HG03354 (cell line): Measurements from ENCODE around the gene C2orf92.

ENCODE experiments used
- ATAC-seq: cut with Tn5 transposase; IDR thresholded peaks from one replicate; pipeline ENCODE4 v1.9.1; 2021; ENCODE audit warnings: mild to moderate bottlenecking; ENCODE audit not compliant: unreplicated experiment, poor library complexity, severe bottlenecking

Gene C2orf92

DNA sequence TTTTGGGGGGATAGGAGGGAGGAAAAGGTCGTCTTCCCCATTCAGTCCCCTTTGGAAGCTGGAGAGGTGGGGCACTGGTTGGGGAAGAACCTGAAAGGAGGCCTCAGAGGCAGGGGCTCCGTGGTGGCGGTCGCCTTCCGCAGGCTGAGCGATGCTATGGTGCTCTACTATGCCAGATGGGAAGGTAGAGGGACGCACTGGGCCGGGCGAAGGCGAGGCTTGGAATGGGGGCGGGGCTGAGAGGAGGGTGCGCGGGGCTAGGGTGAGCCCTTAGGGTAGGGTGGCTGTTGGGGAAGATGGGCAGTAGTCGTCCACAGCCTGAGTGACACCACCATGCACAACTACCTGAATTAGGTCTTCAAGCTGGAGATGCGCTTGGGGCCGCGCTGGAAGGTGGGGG is 55.0 kb downstream of the C2orf92 start:
- ATAC-seq, result no peak

DNA sequence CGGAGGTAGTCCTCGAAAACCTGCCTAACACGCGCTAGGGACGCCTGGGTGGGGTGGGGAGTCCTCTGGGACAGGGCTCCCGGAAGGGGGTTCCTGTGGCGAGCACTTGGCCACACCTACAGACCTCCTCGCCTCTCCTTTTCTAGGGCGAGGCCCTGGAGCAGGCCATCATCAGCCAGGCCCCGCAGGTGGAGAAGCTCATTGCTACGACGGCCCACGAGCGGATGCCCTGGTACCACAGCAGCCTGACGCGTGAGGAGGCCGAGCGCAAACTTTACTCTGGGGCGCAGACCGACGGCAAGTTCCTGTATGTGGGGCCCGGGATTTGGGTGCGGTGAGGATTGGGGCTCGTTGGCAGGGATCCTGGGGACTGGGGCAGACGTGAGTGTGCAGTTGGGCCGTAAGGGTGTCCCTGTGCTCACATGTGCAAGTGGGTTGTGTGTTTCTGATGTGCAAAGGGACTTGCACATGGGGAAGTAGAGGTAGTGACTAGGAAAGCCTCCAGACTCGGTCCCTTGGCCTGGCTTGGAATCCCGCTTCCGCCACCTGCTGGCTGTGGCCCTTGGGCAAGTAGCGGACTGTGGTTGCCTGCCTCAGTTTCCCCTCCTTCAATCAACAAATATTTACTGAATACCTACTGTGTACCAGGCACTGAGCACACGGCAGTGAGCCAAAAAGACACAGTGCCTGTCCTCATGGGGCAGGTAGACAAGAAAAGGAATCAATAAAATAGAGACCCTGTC is 55.6 kb downstream of the C2orf92 start:
- no peak for ATAC-seq

GRCh38 chr2:97726261-97727064 is 57.0 kb downstream of the C2orf92 start:
- no peak for ATAC-seq

- ATAC-seq, result no peak
These were observed 57.8 kb downstream of the C2orf92 start for GRCh38 chr2:97727296-97727695.

GRCh38 chr2:97728091-97728731 is 58.7 kb downstream of the C2orf92 start:
- ATAC-seq, result no peak

DNA sequence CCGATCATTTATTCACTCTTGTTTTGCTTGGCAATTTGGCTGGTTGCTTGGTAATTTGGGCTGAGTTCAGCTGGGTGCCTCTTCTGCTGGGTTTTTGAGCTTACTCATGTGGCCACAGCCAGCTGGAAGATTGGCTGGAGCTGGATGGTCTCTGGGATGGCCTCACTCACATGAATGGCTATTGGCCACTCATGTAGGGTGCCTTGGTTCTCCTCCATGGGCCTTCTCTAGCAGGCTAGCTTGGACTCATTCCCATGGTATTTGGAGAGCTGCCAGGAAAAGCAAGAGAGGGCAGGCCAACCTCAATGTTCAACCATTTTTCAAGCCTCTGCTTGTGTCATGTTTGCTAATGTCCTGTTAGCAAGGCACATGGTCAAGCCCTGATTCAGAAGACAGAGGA is 60.7 kb downstream of the C2orf92 start:
- ATAC-seq, result no peak

DNA sequence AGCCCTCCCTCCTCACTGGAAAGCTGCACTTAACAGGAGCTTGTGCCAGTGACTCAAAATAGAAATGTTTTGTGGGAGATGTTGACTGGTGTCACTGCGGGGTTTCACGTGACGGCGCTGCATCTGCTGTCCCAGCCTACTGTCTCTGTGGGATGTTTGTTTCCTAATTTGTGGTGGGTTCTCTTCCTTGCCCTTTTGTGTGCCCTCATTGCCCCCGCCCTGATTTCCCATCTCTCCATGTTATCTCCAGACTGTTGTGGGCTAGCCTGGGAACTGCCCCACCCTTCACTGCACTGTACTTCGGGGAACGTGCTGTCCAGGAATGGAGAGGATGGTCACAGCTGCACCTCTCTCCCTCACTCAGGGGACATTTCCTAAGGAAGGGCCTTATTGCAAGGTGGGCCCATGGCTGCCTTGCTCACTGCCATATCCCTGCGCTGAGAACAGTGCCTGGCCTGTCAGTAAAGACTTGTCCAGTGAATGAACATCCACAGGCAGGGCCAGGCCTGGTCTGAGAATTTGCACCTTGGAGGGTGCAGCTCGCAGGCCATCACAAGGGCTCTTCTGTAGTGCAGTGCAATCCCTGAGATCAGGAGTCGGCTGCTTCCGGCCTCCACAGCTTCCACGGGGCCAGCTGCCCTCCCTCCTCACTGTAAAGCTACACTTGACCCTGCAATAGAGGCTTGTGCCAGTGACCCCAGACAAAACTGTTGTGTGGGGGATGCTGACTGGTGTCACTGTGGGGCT is 61.9 kb downstream of the C2orf92 start:
- ATAC-seq, result no peak

DNA sequence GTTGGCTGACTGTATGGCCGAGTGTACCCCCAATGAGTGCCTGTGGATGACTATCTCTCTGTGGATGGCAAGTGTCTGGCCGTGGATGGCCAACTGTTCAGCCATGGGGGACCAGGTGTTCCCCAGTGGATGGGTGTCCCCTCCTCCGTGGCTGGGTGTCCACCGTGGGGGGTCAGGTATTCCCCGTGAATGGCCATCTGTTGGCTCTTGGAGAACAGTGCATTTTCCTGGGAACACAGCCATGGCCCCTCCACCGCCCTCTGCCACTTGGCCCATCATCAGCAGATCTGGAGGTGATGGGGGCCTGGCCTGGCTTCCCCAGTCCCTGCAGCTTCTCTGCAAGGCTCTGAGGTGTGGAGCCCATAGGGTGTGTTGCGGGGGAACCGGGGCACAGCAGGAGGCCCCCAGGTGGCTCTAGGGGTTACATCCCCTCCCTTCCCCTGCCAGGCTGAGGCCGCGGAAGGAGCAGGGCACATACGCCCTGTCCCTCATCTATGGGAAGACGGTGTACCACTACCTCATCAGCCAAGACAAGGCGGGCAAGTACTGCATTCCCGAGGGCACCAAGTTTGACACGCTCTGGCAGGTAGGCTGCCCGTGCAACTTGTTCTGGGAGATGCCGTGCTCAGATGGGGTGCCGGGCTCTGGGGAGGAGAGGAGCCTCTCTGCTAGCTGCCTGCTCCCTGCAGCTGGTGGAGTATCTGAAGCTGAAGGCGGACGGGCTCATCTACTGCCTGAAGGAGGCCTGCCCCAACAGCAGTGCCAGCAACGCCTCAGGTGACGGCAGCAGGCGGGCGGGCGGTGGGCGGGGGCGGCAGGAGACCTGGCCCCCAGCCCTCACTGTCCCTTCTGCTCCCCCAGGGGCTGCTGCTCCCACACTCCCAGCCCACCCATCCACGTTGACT is 63.2 kb downstream of the C2orf92 start:
- no peak for ATAC-seq

GRCh38 chr2:97733341-97734035 is 64.0 kb downstream of the C2orf92 start:
- ATAC-seq, result no peak

- ATAC-seq, result no peak
These were observed 64.8 kb downstream of the C2orf92 start for GRCh38 chr2:97734061-97735051.

- no peak for ATAC-seq
These were observed 65.6 kb downstream of the C2orf92 start for GRCh38 chr2:97735161-97735561.

GRCh38 chr2:97736185-97736584 is 66.7 kb downstream of the C2orf92 start:
- ATAC-seq, result no peak

DNA sequence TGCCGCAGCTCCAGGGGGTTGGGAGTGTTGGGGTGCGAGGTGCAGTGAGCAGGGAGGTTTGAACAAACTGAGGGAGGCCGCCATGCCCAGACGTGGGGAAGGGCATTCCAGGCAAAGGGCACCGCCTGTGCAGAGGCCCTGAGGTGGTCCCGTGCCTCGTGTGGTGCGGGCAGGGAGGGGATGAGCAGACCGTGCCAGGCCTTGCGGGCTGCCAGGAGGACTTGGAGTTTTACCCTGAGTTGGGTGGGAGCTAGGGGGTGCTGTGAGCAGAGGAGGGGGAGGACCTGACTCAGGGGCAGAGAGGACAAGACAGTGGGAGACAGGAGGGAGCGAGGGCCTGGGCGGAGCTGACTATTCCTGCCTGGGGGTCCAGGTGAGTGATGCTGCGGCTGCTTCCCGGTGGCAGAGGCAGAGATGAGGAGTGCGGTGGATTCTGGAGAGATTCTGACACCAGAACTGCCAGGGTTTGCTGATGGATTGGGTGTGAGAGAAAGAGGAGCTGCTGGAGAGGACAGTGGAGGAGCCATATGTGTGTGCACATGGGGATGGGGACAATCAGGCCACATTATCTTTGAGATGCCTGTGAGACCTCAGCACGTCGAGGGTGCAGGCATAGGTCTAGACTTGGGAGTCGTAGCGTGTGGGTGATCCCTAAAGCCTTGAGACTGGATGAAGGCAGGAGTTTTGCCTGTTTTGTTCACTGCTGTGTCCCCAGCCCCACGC is 67.3 kb downstream of the C2orf92 start:
- no peak for ATAC-seq

DNA sequence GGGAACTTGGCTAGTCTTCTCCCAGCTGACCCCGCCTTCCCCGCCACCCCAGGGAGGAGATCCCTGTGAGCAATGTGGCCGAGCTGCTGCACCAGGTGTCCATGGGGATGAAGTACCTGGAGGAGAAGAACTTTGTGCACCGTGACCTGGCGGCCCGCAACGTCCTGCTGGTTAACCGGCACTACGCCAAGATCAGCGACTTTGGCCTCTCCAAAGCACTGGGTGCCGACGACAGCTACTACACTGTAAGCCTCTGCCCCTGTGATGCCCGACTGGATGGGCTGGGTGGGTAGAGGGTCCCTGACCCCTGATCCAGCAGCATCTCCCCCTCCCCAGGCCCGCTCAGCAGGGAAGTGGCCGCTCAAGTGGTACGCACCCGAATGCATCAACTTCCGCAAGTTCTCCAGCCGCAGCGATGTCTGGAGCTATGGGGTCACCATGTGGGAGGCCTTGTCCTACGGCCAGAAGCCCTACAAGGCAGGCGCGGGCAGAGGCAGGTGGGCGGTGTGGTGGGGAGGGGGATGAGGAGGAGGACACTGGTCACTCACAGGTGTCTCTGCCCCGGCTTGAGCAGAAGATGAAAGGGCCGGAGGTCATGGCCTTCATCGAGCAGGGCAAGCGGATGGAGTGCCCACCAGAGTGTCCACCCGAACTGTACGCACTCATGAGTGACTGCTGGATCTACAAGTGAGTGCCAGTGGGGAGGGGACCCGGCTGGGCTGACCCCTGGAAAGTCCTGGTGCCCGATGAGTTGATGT is 68.1 kb downstream of the C2orf92 start:
- no peak for ATAC-seq

GRCh38 chr2:97738179-97739019 is 68.9 kb downstream of the C2orf92 start:
- ATAC-seq, result no peak
